ENCODE data around the gene ZBTB7C. TPM values are rescaled to one million over a fixed set of nuclear protein-coding genes. Genes with fewer than 3 reads are reported as not detected.

The ZBTB7C gene
- total and polyA plus RNA-seq, 2 of the 8 experiments (the other 6 are each of a cell fraction or from before 2014, with no cell fraction given): 0.15 to 0.45 TPM

GRCh38 chr18:48098538-48098937 lies 310.6 kb downstream of the ZBTB7C start:
- POLR2A ChIA-PET (ENCODE audit: partially characterized antibody): no interaction called here
- TF ChIP-seq NANOG (IDR thresholded peaks at IDR 0.05; ENCODE audit: insufficient read depth, low read depth, low read length, poor library complexity, severe bottlenecking): no peak
- peak; percentile 56; the same call in 1 of the 2 replicates for TF ChIP-seq USF2 (IDR thresholded peaks at IDR 0.05; ENCODE audit: low read length)
- no peaks in the 10 kb centered on the region for H3K23me2 ChIP-seq (ENCODE audit: low read depth, low read length)

More at GRCh38 chr18:48098538-48098937, 310.6 kb downstream of the ZBTB7C start:
- H3K56ac ChIP-seq (replicated peaks; ENCODE audit: insufficient read length, low read depth, low read length): no peak overlapping the region
- H2BK5ac ChIP-seq (ENCODE audit: low read depth, low read length): no peak overlapping the region
- no peak overlapping the region for H3K9ac ChIP-seq (replicated peaks in 1 of 4; ENCODE audit: extremely low read depth in 1 of 4, low read depth in 3 of 4, low read length in 3 of 4)
- no peaks in the 10 kb centered on the region for H3K36me3 ChIP-seq (ENCODE audit: control insufficient read depth in 2 of 4, insufficient read depth in 4 of 4, low read length in 3 of 4)
- H3K27ac ChIP-seq (ENCODE audit: low read depth, low read length): no peak overlapping the region
- no peak overlapping the region for H2AFZ ChIP-seq (ENCODE audit: low read length)
- no peak overlapping the region for H2BK12ac ChIP-seq (ENCODE audit: low read depth, low read length)
- H3K4me2 ChIP-seq (ENCODE audit: insufficient read depth in 1 of 2, low read depth in 2 of 2, low read length in 2 of 2): no peak overlapping the region
- FAIRE-seq: no peak
- CTCF ChIA-PET (ENCODE audit: partially characterized antibody): interaction anchor here (0.7 to 1.3 kb wide), 2 partner anchors 10 to 377 kb away, joined by 3 to 4 read pairs; no protein-coding TSS in a partner anchor
- H3K14ac ChIP-seq (ENCODE audit: insufficient read length): no peak overlapping the region
- no peak overlapping the region for H3K4ac ChIP-seq (replicated peaks; ENCODE audit: insufficient read length, low read depth, low read length)
- no peaks in the 10 kb centered on the region for H3K79me2 ChIP-seq (ENCODE audit: control insufficient read depth in 1 of 2, insufficient read depth in 2 of 2, low read length in 2 of 2)
- no peaks in the 10 kb centered on the region for H3K9me3 ChIP-seq (ENCODE audit: insufficient read depth in 2 of 2, low read depth in 1 of 2, low read length in 1 of 2)
- 0 out of 7 replicates have a peak, but pooled peaks cover 0 to 2% (median 0%) of the 10 kb centered on the region in 4 experiments for H3K27me3 ChIP-seq (replicated peaks in 1 of 4; ENCODE audit: control insufficient read depth in 3 of 4, extremely low read depth in 1 of 4, insufficient read depth in 3 of 4, low read length in 3 of 4)
- no peak overlapping the region for H2BK20ac ChIP-seq (ENCODE audit: low read length)
- no peaks in the 10 kb centered on the region for H3K79me1 ChIP-seq (ENCODE audit: low read depth, low read length)
- H3K4me1 ChIP-seq (replicated peaks in 1 of 4; ENCODE audit: control insufficient read depth in 3 of 4, insufficient read depth in 4 of 4, low read length in 3 of 4): peaks cover 2 to 12% (median 6%) of the 10 kb centered on the region in 4 experiments
- no peak overlapping the region for H4K91ac ChIP-seq (replicated peaks; ENCODE audit: insufficient read length, low read length)
- no peak overlapping the region for H4K5ac ChIP-seq (ENCODE audit: insufficient read length, low read depth, low read length)
- H2AK5ac ChIP-seq (ENCODE audit: low read depth, low read length): no peak overlapping the region
- H2BK120ac ChIP-seq (replicated peaks; ENCODE audit: low read depth, low read length): no peak overlapping the region
- no peaks in the 10 kb centered on the region for H4K20me1 ChIP-seq (replicated peaks in 1 of 2; ENCODE audit: control insufficient read depth in 1 of 2, insufficient read depth in 2 of 2, low read length in 2 of 2)
- no peak for DNase-seq (ENCODE audit: low read depth in 1 of 2, low spot score in 2 of 2)
- no peak overlapping the region for H4K8ac ChIP-seq (ENCODE audit: extremely low read depth, insufficient read depth, low read length)
- 86% methylated on average over 6 of the region's 6 CpGs; no CpG with 5 or more reads in 1 of the 2 experiments for WGBS, 2 experiments (ENCODE audit: extremely low coverage in 1 of 2, insufficient coverage in 1 of 2, insufficient read length in 1 of 2, insufficient replicate concordance in 2 of 2, low coverage in 1 of 2, low lambda C conversion rate in 2 of 2, missing lambda C conversion rate in 1 of 2)
- H3K23ac ChIP-seq (ENCODE audit: insufficient read length): no peak overlapping the region
- H2BK15ac ChIP-seq (ENCODE audit: low read length): no peak overlapping the region
- H3K18ac ChIP-seq (ENCODE audit: extremely low read depth, low read length): no peak overlapping the region
- H3K4me3 ChIP-seq (ENCODE audit: extremely low read depth in 1 of 4, insufficient read depth in 2 of 4, low read depth in 3 of 4, low read length in 4 of 4): no peak overlapping the region
